ENCODE measurements around the gene ZNF638. TPM values are rescaled to one million over a fixed set of nuclear protein-coding genes. Genes with fewer than 3 reads are reported as not detected.

The ZNF638 gene
- total RNA-seq, 2 donors from 2014 or later: 73.9 to 77.9 TPM

DNA sequence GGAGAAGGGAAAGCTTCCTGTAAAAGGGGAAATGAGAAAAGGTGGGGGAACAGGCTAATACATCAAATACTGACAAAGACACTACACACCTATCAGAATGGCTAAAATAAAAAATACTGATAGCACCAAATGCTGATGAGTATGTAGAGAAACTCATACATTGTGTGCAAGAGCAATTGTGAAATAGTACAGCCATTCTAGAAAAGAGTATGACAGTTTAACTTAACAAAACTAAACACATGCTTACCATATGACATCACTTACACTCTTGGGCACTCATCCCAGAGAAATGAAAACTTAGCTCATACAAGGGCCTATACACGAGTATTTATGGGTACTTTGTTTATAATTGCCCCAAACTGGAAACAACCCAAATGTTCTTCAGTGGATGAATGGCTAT, 53.4 kb downstream of the ZNF638 start:
- no peak overlapping the region for H3K27ac ChIP-seq
- H3K36me3 ChIP-seq: peaks cover 78% of the 10 kb centered on the region

DNA sequence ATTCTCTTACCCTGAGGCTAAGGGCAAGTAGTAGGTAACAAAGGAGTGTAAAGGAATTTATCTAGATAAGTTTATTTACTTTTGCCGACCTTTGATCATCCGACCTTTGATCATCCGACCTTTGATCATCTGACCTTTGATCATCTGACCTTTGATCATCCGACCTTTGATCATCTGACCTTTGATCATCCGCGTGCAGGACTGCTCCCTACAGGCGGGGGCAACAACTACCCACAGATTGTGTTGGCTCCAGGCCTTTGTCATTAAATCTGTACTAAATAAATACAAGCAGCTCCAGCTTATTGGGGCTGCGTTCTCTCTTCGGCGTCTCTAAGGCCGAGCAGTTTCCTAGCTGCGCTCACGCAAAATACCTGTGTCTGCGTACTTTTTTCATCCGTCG, 56.6 kb downstream of the ZNF638 start:
- H3K9me3 ChIP-seq: no peaks in the 10 kb centered on the region
- no peaks in the 10 kb centered on the region for H3K27me3 ChIP-seq
- H3K27ac ChIP-seq: no peak overlapping the region
- no peaks in the 10 kb centered on the region for H3K4me1 ChIP-seq
- no peak overlapping the region for H3K4me3 ChIP-seq
- peaks cover 49% of the 10 kb centered on the region for H3K36me3 ChIP-seq
- TF ChIP-seq, protein P1, sequence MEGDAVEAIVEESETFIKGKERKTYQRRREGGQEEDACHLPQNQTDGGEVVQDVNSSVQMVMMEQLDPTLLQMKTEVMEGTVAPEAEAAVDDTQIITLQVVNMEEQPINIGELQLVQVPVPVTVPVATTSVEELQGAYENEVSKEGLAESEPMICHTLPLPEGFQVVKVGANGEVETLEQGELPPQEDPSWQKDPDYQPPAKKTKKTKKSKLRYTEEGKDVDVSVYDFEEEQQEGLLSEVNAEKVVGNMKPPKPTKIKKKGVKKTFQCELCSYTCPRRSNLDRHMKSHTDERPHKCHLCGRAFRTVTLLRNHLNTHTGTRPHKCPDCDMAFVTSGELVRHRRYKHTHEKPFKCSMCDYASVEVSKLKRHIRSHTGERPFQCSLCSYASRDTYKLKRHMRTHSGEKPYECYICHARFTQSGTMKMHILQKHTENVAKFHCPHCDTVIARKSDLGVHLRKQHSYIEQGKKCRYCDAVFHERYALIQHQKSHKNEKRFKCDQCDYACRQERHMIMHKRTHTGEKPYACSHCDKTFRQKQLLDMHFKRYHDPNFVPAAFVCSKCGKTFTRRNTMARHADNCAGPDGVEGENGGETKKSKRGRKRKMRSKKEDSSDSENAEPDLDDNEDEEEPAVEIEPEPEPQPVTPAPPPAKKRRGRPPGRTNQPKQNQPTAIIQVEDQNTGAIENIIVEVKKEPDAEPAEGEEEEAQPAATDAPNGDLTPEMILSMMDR (IDR thresholded peaks at IDR 0.05): no peak
- no peak for DNase-seq (ENCODE audit: low spot score)

More for the DNA sequence above, 53.4 kb downstream of the ZNF638 start:
- TF ChIP-seq, protein P1 (IDR thresholded peaks at IDR 0.05): no peak
- Histone ChIP-seq H3K4me1 (no peaks in the 10 kb centered on the region), H3K4me3 (no peak overlapping the region), H3K27me3 (no peaks in the 10 kb centered on the region), H3K9me3 (no peaks in the 10 kb centered on the region)
- DNase-seq (ENCODE audit: low spot score): no peak

DNA sequence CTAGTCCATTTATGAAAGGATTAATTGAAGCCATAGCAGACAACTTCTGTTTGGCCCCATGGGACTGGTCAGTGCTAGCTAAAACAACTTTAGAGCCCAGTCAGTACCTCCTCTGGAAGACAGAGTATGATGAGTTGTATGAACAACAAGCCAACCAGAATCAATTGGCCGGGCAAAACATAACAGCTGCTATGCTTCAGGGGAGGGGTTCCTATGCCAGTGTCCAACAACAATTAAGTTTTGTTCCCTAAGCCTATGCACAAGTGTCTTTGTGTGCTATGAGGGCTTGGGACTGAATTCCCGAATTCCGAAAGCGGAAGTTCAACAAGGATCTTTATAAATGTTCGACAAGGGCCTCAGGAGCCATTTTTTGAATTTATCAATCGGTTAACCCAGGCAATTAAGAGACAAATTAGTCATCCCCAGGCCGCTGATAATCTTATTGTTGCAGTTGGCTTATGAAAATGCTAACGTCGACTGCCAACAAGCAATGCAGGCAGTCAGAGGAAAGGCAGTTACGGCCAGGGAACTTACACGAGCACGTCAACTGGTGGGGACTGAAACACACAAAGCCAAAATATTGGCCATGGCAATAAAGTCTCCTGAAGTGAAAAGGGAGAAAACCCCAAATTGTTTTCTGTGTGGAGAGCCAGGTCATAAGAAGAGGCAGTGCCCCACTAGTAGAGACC, 57.9 kb downstream of the ZNF638 start:
- H3K27ac ChIP-seq: no peak overlapping the region
- peaks cover 49% of the 10 kb centered on the region for H3K36me3 ChIP-seq
- no peaks in the 10 kb centered on the region for H3K4me1 ChIP-seq
- no peak for DNase-seq (ENCODE audit: low spot score)
- TF ChIP-seq, protein P1 (IDR thresholded peaks at IDR 0.05): no peak
- no peaks in the 10 kb centered on the region for H3K9me3 ChIP-seq
- H3K4me3 ChIP-seq: no peak overlapping the region
- no peaks in the 10 kb centered on the region for H3K27me3 ChIP-seq

DNA sequence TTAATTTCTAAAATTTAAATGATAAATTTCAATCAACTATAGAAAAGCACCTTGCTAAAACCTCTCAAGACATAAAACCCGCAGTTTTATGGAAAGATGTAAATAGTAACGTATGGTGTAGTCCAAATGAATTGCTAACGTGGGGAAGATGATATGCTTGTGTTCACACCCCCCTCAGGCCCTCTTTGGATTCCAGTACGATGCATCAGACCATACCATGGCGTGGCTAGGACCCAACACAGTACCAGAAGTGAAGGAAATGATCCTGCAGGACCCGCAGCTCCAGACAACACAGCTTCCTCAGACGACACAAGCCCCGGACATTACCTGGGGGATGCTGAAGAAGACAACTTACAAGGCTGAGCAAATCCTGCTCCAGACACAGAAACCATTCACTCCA, 61.6 kb downstream of the ZNF638 start:
- no peaks in the 10 kb centered on the region for H3K27me3 ChIP-seq
- no peak overlapping the region for H3K4me3 ChIP-seq
- H3K36me3 ChIP-seq: peaks cover 68% of the 10 kb centered on the region
- H3K27ac ChIP-seq: no peak overlapping the region
- no peaks in the 10 kb centered on the region for H3K9me3 ChIP-seq
- DNase-seq (ENCODE audit: low spot score): no peak
- no peaks in the 10 kb centered on the region for H3K4me1 ChIP-seq
- TF ChIP-seq, protein P1 (IDR thresholded peaks at IDR 0.05): no peak

DNA sequence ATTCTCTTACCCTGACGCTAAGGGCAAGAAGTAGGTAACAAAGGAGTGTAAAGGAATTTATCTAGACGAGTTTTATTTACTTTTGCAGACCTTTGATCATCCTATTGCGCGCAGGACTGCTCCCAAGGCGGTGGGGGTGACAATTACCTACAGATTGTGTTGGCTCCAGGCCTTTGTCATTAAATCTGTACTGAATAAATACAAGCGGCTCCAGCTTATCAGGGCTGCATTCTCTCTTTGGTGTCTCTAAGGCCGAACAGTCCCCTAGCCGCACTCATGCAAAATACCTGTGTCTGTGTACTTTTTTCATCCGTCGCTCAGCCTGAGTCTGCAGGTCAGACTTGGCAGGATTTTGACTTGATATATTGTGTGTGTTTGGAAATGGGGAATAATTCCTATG, 63.9 kb downstream of the ZNF638 start:
- TF ChIP-seq, protein P1 (IDR thresholded peaks at IDR 0.05): no peak
- DNase-seq (ENCODE audit: low spot score): no peak
- Histone ChIP-seq H3K4me1 (no peaks in the 10 kb centered on the region), H3K36me3 (peaks cover 72% of the 10 kb centered on the region), H3K27me3 (no peaks in the 10 kb centered on the region), H3K4me3 (no peak overlapping the region), H3K27ac (no peak overlapping the region), H3K9me3 (no peaks in the 10 kb centered on the region)

DNA sequence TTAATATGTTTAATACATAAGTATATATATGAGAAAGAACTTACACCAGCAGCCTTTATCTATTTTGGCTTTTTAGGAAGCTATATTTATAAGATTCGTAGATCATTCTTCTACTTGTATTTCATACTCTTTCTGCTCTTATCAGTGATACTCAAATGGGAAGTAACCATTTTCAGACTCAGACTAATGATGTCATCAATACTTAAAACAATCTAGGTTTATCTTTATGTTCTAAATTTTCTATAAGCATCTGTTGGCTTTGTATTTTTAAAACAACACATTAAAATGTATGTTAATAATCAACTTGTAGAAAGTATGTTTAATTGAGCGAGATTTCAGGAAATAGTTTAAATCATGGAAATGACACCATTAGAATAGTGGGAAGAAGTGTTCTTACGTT, 70.8 kb downstream of the ZNF638 start:
- Histone ChIP-seq H3K4me3 (no peak overlapping the region), H3K36me3 (peaks cover 84% of the 10 kb centered on the region), H3K4me1 (no peaks in the 10 kb centered on the region), H3K27ac (no peak overlapping the region), H3K27me3 (no peaks in the 10 kb centered on the region), H3K9me3 (no peaks in the 10 kb centered on the region)
- DNase-seq (ENCODE audit: low spot score): no peak
- TF ChIP-seq, protein P1 (IDR thresholded peaks at IDR 0.05): no peak
